Fibroblast of lung (primary cell): ENCODE measurements around the gene RXRA. TPM values are rescaled to one million over a fixed set of nuclear protein-coding genes. Genes with fewer than 3 reads are reported as not detected.
A peak's percentile ranks its signal among the peaks of the same experiment; 100 is the strongest.

Experiments
- DNase-seq, 2 donors: peaks; one replicate each; pipeline versions ENCODE4 v3.0.0 to v3.0.0-alpha.2; 2010; ENCODE audit warnings: low read depth in 2 of 2
- H2AFZ ChIP-seq: 2 replicates; pipeline ENCODE4 v1.5.1; 2012; ENCODE audit warnings: low read length, control low read depth, inconsistent platforms
- H3K27ac ChIP-seq: 2 replicates; pipeline ENCODE4 v1.5.1; 2011; ENCODE audit warnings: low read length, control low read depth; ENCODE audit not compliant: insufficient read depth
- H3K27me3 ChIP-seq: 2 replicates; pipeline ENCODE4 v1.5.1; 2011; ENCODE audit warnings: mild to moderate bottlenecking, low read length; ENCODE audit not compliant: control insufficient read depth, insufficient read depth
- H3K36me3 ChIP-seq: 2 replicates; pipeline ENCODE4 v1.5.1; 2011; ENCODE audit warnings: low read length; ENCODE audit not compliant: control insufficient read depth, insufficient read depth
- H3K4me1 ChIP-seq: 2 replicates; pipeline ENCODE4 v1.5.1; 2011; ENCODE audit warnings: low read length; ENCODE audit not compliant: control insufficient read depth, insufficient read depth; ENCODE audit errors: extremely low read depth
- H3K4me2 ChIP-seq: 2 replicates; pipeline ENCODE4 v1.5.1; 2011; ENCODE audit warnings: low read length, control low read depth; ENCODE audit not compliant: insufficient read depth; ENCODE audit errors: extremely low read depth
- H3K4me3 ChIP-seq, 4 experiments: fragments of 200-600 bp in 1 of 4; sonication (generic) in 1 of 4; replicated peaks in 1 of 4; 2 replicates each; pipeline ENCODE4 v1.5.1; 2011 to 2016; ENCODE audit warnings: low read length in 4 of 4, low read depth in 3 of 4, mild to moderate bottlenecking in 3 of 4, control low read depth in 2 of 4, inconsistent platforms in 1 of 4, mixed read lengths in 1 of 4; ENCODE audit not compliant: insufficient read depth in 1 of 4; ENCODE audit errors: control extremely low read depth in 1 of 4
- H3K79me2 ChIP-seq: 2 replicates; pipeline ENCODE4 v1.5.1; 2012; ENCODE audit warnings: mild to moderate bottlenecking, low read length, inconsistent platforms; ENCODE audit not compliant: control insufficient read depth, insufficient read depth
- H3K9ac ChIP-seq: 2 replicates; pipeline ENCODE4 v1.5.1; 2011; ENCODE audit warnings: mild to moderate bottlenecking, low read length, control low read depth; ENCODE audit not compliant: insufficient read depth
- H3K9me3 ChIP-seq: 2 replicates; pipeline ENCODE4 v1.5.1; 2012; ENCODE audit warnings: low read depth, low read length; ENCODE audit not compliant: control insufficient read depth, insufficient read depth
- H4K20me1 ChIP-seq: 2 replicates; pipeline ENCODE4 v1.5.1; 2011; ENCODE audit warnings: low read length; ENCODE audit not compliant: control insufficient read depth, insufficient read depth; ENCODE audit errors: extremely low read depth
- CTCF ChIP-seq, 2 donors: IDR thresholded peaks in 1 of 2; conservative IDR thresholded peaks in 1 of 2; 1 replicate in 1 of 2; 2 replicates in 1 of 2; pipeline ENCODE4 v1.5.1; 2011 to 2012; ENCODE audit warnings: low read length in 2 of 2, control low read depth in 1 of 2, inconsistent platforms in 1 of 2, low read depth in 1 of 2, mild to moderate bottlenecking in 1 of 2
- EZH2 ChIP-seq: IDR thresholded peaks from 2 replicates; pipeline ENCODE4 v1.5.1; 2012; ENCODE audit warnings: low read length, control low read depth, mild to moderate bottlenecking; ENCODE audit errors: missing control alignments
- polyA plus RNA-seq, 2 donors: library from polyadenylated mRNA; depleted of rRNA in 1 of 2; stranded (reverse) in 1 of 2; unstranded in 1 of 2; fragments of >200 nt; gene quantifications; 2 replicates each; pipeline ENCODE4 v1.2.1, GENCODE V29; 2011 to 2012; ENCODE audit warnings: missing spikeins in 1 of 2
- total RNA-seq: library from RNA; depleted of rRNA; stranded (reverse); fragments of >200 nt; gene quantifications from 2 replicates; pipeline ENCODE4 v1.2.1, GENCODE V29; 2014

RXRA gene
- total and polyA plus RNA-seq, 2 donors (not counting 1 experiment from before 2014, with no cell fraction given), result 13.3 to 14.9 TPM

- Histone ChIP-seq H3K9me3 (no peaks in the 10 kb centered on the region), H4K20me1 (no peaks in the 10 kb centered on the region), H3K9ac (peak overlapping the region; percentile 80), H3K27me3 (no peaks in the 10 kb centered on the region), H3K4me2 (peak overlapping the region; percentile 68), H3K4me1 (peaks cover 13% of the 10 kb centered on the region), H3K36me3 (no peaks in the 10 kb centered on the region), H3K4me3 (no peak overlapping the region), H3K27ac (peak overlapping the region; percentile 95), H3K79me2 (no peaks in the 10 kb centered on the region), H2AFZ (no peak overlapping the region)
- no peak for DNase-seq
- no peak for TF ChIP-seq CTCF (conservative IDR thresholded peaks at IDR 0.05 in 1 of 2, IDR thresholded peaks at IDR 0.05 in 1 of 2; ENCODE audit: low read depth in 1 of 2, low read length in 2 of 2)
- TF ChIP-seq EZH2, result no peak
Observed at GRCh38 chr9:134455537-134455933, 129.3 kb downstream of the RXRA start.

GRCh38 chr9:134455934-134456755 lies 129.9 kb downstream of the RXRA start:
- Histone ChIP-seq H3K4me1 (peaks cover 13% of the 10 kb centered on the region), H3K36me3 (no peaks in the 10 kb centered on the region), H3K4me3 (peak overlapping the region in 1 of 4 experiments; percentile 28), H4K20me1 (no peaks in the 10 kb centered on the region), H3K9me3 (no peaks in the 10 kb centered on the region), H3K79me2 (no peaks in the 10 kb centered on the region), H3K27me3 (no peaks in the 10 kb centered on the region), H2AFZ (no peak overlapping the region), H3K4me2 (peak overlapping the region; percentile 68), H3K9ac (peak overlapping the region; percentile 80), H3K27ac (peak overlapping the region; percentile 95)
- no peak for TF ChIP-seq EZH2
- peak in 1 of 2 donors; percentile 7 for TF ChIP-seq CTCF (conservative IDR thresholded peaks at IDR 0.05 in 1 of 2, IDR thresholded peaks at IDR 0.05 in 1 of 2; ENCODE audit: low read depth in 1 of 2, low read length in 2 of 2)
- peak; percentile 98 to 99 for DNase-seq

- Histone ChIP-seq H2AFZ (no peak overlapping the region), H3K4me1 (peaks cover 13% of the 10 kb centered on the region), H3K27ac (peak overlapping the region; percentile 95), H3K9me3 (no peaks in the 10 kb centered on the region), H3K4me3 (no peak overlapping the region), H3K79me2 (no peaks in the 10 kb centered on the region), H3K9ac (peak overlapping the region; percentile 55), H3K27me3 (no peaks in the 10 kb centered on the region), H3K36me3 (no peaks in the 10 kb centered on the region), H3K4me2 (no peak overlapping the region), H4K20me1 (no peaks in the 10 kb centered on the region)
- no peak for TF ChIP-seq EZH2
- DNase-seq, result no peak
Observed at GRCh38 chr9:134456756-134457305, 130.6 kb downstream of the RXRA start.
